ENCODE measurements around the gene CD93.

The CD93 gene, protein sequence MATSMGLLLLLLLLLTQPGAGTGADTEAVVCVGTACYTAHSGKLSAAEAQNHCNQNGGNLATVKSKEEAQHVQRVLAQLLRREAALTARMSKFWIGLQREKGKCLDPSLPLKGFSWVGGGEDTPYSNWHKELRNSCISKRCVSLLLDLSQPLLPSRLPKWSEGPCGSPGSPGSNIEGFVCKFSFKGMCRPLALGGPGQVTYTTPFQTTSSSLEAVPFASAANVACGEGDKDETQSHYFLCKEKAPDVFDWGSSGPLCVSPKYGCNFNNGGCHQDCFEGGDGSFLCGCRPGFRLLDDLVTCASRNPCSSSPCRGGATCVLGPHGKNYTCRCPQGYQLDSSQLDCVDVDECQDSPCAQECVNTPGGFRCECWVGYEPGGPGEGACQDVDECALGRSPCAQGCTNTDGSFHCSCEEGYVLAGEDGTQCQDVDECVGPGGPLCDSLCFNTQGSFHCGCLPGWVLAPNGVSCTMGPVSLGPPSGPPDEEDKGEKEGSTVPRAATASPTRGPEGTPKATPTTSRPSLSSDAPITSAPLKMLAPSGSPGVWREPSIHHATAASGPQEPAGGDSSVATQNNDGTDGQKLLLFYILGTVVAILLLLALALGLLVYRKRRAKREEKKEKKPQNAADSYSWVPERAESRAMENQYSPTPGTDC

DNA sequence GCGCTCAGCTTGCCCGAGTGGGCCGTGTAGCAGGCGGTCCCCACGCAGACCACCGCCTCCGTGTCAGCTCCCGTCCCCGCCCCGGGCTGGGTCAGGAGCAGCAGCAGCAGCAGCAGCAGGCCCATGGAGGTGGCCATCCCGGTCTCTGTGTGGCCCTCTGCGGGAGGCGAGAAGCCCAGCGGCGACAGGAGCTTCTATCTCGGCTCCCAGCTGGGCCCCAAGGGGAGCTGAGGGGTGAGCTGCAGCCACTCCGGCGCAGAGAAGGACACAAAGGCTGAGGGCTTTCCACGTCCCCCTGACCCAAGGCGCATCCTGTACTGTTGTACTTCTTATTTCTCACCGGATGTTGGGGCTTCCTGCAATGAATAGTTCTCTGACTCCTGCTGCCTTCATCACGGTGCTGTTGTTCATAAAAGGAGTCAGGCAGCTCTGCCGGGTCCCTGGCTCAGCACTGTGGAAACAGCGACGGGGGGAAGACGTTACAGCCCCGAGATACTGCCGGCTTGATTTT lies at the start of gene CD93:
TSS of gene CD93 (minus strand) at position 269 of the 511 bp plus-strand sequence. CDS start at position 137, 132 bp downstream.
- no peaks in the 10 kb centered on the region for H3K27me3 ChIP-seq (ENCODE audit: control insufficient read depth, insufficient read depth, low read length)

DNA sequence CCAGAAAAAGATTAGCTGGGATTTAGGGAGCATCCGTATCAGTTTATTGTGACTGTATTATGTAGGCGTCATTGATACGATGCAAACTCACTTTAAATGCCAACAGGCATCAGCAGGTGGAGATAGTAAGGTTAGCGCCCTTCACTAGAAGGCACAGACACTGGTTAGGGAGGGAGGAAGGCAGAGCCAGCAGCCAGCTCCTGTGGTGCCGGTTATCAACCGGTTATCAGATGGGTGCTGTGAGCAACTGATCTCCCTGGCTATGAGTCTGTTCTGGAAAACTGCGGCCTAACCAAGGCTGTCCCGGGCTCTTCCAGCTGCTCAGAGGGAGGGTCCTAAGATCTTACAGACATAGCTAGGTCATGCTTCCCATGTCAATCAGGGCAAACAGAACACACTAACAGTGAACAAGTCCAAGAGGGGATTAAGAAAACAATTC lies 47.5 kb upstream of the CD93 start:
- Histone ChIP-seq H3K4me3 (ENCODE audit: low read depth, low read length) (no peak overlapping the region), H3K27me3 (ENCODE audit: control insufficient read depth, insufficient read depth, low read length) (no peaks in the 10 kb centered on the region), H3K9me3 (ENCODE audit: control insufficient read depth, insufficient read depth, low read length) (no peaks in the 10 kb centered on the region), H3K36me3 (ENCODE audit: control insufficient read depth, insufficient read depth, low read length) (no peaks in the 10 kb centered on the region), H3K4me1 (ENCODE audit: control insufficient read depth, insufficient read depth, low read length) (no peaks in the 10 kb centered on the region), H3K9ac (ENCODE audit: low read depth, low read length) (no peak overlapping the region)

More for the DNA sequence above, at the start of gene CD93:
- no peaks in the 10 kb centered on the region for H3K9me3 ChIP-seq (ENCODE audit: control insufficient read depth, insufficient read depth, low read length)
- H3K4me1 ChIP-seq (ENCODE audit: control insufficient read depth, insufficient read depth, low read length), result peaks cover 4% of the 10 kb centered on the region
- H3K9ac ChIP-seq (ENCODE audit: low read depth, low read length), result no peak within 1 kb of the TSS
- H3K36me3 ChIP-seq (ENCODE audit: control insufficient read depth, insufficient read depth, low read length), result no peaks in the 10 kb centered on the region
- H3K4me3 ChIP-seq (ENCODE audit: low read depth, low read length), result no peak within 1 kb of the TSS

DNA sequence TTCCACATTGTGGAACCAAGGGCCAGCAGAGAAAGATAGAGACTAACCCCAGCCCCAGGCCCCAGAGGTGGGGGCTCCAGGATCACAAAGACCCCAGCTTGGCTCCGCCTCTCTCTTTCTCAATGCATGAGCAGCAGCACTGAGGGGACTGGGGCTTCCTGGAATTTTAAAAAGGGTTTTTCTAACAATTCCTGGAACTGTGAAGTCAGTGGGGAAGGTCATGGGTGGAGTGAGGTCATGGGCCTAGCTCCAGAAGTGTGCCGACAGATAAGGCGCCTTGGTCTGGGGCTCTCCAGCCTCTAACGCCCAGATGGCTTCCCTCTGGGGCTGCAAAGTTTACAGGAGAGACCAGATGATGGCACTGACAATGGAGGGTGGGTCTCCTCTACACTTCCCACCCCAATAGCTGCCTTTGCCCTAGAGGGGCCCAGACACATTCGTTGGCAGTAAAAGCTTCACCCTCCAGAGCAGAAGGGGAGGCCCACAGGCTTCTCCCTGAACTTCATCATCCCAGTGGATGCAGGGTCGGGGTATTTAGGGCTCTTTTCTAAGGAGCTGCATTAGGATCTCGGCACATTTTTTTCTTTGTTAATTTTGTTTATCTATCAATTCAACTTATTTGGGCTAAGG lies 46.9 kb upstream of the CD93 start:
- Histone ChIP-seq H3K4me1 (ENCODE audit: control insufficient read depth, insufficient read depth, low read length) (no peaks in the 10 kb centered on the region), H3K9me3 (ENCODE audit: control insufficient read depth, insufficient read depth, low read length) (no peaks in the 10 kb centered on the region), H3K36me3 (ENCODE audit: control insufficient read depth, insufficient read depth, low read length) (no peaks in the 10 kb centered on the region), H3K4me3 (ENCODE audit: low read depth, low read length) (no peak overlapping the region), H3K27me3 (ENCODE audit: control insufficient read depth, insufficient read depth, low read length) (no peaks in the 10 kb centered on the region), H3K9ac (ENCODE audit: low read depth, low read length) (no peak overlapping the region)

DNA sequence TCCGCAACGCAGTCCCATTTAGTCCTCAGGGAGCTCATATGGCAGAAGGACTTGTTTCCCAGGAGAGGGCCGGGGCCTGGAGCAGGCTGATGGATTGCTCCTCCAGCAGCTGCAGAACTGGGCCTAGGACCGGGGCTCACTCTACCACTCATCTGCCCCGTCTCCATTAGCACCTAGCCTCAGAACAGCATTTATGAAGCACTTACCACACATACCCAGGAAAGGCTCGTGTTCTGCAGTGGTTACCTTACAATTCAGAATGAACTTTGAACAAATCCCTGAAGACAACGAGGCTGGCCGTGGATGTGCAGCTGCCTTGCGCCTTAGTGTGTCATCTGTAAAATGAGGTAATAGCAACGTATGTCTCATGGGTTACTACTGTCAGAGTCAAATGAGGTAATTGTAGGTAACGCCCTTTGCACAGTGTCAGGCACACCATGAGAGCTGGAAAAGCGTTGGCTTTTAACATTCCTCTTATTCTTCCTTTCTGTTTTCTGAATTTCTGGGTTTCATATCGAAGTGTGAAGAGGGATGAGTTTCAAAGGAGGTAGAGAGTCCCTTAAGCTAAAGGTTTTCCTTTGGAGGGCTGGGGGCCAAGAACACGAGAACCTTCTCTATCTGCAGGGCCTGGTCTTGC lies 46.3 kb upstream of the CD93 start:
- Histone ChIP-seq H3K9me3 (ENCODE audit: control insufficient read depth, insufficient read depth, low read length) (no peaks in the 10 kb centered on the region), H3K4me1 (ENCODE audit: control insufficient read depth, insufficient read depth, low read length) (no peaks in the 10 kb centered on the region), H3K4me3 (ENCODE audit: low read depth, low read length) (no peak overlapping the region), H3K36me3 (ENCODE audit: control insufficient read depth, insufficient read depth, low read length) (no peaks in the 10 kb centered on the region), H3K27me3 (ENCODE audit: control insufficient read depth, insufficient read depth, low read length) (no peaks in the 10 kb centered on the region), H3K9ac (ENCODE audit: low read depth, low read length) (no peak overlapping the region)

DNA sequence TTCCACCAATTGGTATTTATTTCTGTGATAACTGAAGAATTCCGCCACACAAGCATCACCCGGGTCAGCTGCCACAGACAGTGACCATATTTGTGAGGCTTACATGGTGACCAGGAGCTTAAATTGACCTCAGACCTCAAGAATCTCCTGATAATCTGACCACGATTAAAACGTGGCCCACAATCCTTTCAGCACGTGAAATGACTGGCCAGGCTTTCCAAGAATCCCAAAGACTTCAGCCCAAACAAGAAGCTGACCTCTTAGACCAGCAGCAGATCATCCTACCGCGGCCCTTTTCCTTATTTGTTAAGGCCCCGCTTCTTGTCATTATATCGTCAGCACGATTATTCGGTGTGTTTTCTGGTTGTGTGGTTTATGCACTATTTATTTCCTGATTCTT lies 45.6 kb upstream of the CD93 start:
- Histone ChIP-seq H3K36me3 (ENCODE audit: control insufficient read depth, insufficient read depth, low read length) (no peaks in the 10 kb centered on the region), H3K4me1 (ENCODE audit: control insufficient read depth, insufficient read depth, low read length) (no peaks in the 10 kb centered on the region), H3K27me3 (ENCODE audit: control insufficient read depth, insufficient read depth, low read length) (no peaks in the 10 kb centered on the region), H3K9me3 (ENCODE audit: control insufficient read depth, insufficient read depth, low read length) (no peaks in the 10 kb centered on the region), H3K9ac (ENCODE audit: low read depth, low read length) (no peak overlapping the region), H3K4me3 (ENCODE audit: low read depth, low read length) (no peak overlapping the region)

DNA sequence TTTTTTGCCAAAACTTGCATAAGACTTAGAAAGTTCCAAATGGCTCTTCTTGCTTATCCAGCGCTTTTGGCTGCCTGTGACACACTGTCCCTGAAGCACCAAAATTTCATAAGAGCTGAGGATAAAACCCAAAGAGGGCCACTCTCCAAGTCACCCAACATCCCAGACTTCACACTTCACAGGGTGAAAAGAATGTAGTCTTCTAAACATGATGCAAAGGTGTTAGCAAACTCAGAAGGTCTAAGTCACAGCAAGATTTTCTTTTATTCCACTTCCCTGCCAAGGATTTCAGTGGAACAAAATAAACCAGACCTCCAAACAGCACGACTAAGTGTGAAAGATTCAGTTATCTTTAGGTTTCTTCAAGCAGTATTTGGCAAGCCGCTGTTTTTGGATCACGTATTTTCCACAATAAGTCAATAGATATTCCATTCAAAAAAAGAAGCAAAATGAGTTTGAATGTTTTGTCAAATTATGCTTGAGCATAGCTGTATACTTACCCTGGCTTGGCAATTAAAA lies 44.6 kb upstream of the CD93 start:
- no peak overlapping the region for H3K9ac ChIP-seq (ENCODE audit: low read depth, low read length)
- no peaks in the 10 kb centered on the region for H3K4me1 ChIP-seq (ENCODE audit: control insufficient read depth, insufficient read depth, low read length)
- H3K27me3 ChIP-seq (ENCODE audit: control insufficient read depth, insufficient read depth, low read length), result no peaks in the 10 kb centered on the region
- no peak overlapping the region for H3K4me3 ChIP-seq (ENCODE audit: low read depth, low read length)
- H3K36me3 ChIP-seq (ENCODE audit: control insufficient read depth, insufficient read depth, low read length), result no peaks in the 10 kb centered on the region
- no peaks in the 10 kb centered on the region for H3K9me3 ChIP-seq (ENCODE audit: control insufficient read depth, insufficient read depth, low read length)

DNA sequence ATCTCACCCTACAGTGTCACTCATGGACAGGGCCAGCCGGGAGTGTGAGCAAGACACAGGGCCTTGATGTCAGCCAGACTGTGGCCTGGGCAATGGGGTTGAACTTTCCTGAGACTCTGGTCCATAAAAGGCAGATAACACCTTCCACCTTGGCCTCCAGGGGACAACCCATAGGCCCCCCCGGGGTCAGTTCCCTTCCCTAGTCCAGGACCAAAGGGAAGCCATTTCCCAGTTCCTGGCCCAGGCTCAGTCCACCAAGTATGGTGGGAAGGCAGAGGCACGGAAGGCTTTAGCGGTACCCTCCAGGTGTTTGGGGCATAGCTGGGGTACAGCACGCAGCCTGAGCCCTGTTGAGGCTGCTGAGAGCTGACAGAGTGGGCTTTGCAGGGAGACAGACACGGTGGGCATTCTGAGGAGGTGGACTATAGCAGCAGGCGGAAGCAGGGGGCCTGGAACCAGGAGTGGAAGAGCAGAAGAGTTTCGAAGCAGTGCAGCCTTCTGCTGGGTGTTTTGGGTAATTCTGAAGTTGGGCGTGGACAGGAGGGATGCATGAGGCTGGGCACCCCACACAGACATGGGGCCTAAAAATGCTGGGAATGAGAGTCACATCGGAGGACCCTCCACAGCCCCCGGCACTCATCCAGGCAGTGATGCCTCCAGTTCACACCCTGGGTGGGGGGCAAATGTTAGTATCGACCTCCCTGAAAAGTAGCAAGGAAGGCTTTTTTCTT lies 43.9 kb upstream of the CD93 start:
- Histone ChIP-seq H3K9me3 (ENCODE audit: control insufficient read depth, insufficient read depth, low read length) (no peaks in the 10 kb centered on the region), H3K36me3 (ENCODE audit: control insufficient read depth, insufficient read depth, low read length) (no peaks in the 10 kb centered on the region), H3K4me1 (ENCODE audit: control insufficient read depth, insufficient read depth, low read length) (no peaks in the 10 kb centered on the region), H3K9ac (ENCODE audit: low read depth, low read length) (no peak overlapping the region), H3K27me3 (ENCODE audit: control insufficient read depth, insufficient read depth, low read length) (no peaks in the 10 kb centered on the region), H3K4me3 (ENCODE audit: low read depth, low read length) (no peak overlapping the region)

DNA sequence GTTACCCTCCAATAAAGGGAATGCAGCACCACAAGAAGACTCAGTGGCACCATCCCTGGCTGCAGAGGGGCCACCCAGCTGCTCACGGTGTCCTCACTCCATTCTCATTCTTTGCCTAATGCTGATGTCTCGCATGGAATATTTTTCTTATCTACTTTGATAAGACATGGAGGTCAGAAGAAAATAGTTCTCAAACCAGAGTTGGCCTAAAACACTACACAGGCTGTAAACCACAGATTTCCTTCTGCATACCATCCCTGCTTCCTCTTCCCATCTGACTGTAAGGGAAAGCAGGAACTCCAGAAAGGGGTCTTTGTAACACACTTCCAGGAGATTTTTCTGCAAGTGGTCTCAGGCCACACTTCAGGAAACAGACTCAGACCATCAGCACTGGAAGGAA lies 43.1 kb upstream of the CD93 start:
- H3K27me3 ChIP-seq (ENCODE audit: control insufficient read depth, insufficient read depth, low read length), result no peaks in the 10 kb centered on the region
- H3K4me3 ChIP-seq (ENCODE audit: low read depth, low read length), result no peak overlapping the region
- H3K36me3 ChIP-seq (ENCODE audit: control insufficient read depth, insufficient read depth, low read length), result no peaks in the 10 kb centered on the region
- no peaks in the 10 kb centered on the region for H3K9me3 ChIP-seq (ENCODE audit: control insufficient read depth, insufficient read depth, low read length)
- H3K9ac ChIP-seq (ENCODE audit: low read depth, low read length), result no peak overlapping the region
- H3K4me1 ChIP-seq (ENCODE audit: control insufficient read depth, insufficient read depth, low read length), result no peaks in the 10 kb centered on the region

DNA sequence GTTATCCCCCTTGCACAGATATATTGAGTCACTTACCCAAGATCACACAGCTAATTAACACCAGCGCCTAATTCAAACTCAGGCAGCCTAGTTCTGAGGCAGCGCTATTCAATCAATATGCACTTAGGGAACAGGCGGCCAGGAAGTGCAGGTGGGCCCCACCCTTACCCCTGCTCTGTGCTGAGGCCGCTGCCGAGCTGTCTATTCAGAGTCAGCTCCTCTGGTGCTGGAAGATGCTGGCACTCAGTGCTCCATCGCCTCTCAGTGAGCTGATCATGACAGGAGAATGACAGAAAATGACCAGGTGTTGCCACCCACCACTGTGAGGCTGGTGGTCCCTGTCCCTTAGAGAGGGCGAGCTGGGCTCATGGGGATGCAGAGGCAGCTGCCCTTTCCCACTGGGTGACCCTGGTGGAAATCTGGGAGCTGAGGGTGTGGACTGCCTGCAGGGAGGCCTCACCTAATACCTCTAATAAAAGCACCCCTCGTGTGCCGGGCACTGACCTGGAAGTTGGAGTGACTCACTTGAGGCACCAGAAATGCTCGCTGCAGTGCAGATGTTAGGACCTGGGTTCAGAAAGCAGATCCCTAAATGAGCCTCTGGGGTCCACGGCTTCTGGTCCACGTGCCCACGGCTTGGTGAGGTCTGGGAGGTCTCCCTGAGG lies 42.5 kb upstream of the CD93 start:
- no peaks in the 10 kb centered on the region for H3K27me3 ChIP-seq (ENCODE audit: control insufficient read depth, insufficient read depth, low read length)
- no peaks in the 10 kb centered on the region for H3K4me1 ChIP-seq (ENCODE audit: control insufficient read depth, insufficient read depth, low read length)
- H3K9ac ChIP-seq (ENCODE audit: low read depth, low read length), result no peak overlapping the region
- H3K9me3 ChIP-seq (ENCODE audit: control insufficient read depth, insufficient read depth, low read length), result no peaks in the 10 kb centered on the region
- no peak overlapping the region for H3K4me3 ChIP-seq (ENCODE audit: low read depth, low read length)
- H3K36me3 ChIP-seq (ENCODE audit: control insufficient read depth, insufficient read depth, low read length), result no peaks in the 10 kb centered on the region

DNA sequence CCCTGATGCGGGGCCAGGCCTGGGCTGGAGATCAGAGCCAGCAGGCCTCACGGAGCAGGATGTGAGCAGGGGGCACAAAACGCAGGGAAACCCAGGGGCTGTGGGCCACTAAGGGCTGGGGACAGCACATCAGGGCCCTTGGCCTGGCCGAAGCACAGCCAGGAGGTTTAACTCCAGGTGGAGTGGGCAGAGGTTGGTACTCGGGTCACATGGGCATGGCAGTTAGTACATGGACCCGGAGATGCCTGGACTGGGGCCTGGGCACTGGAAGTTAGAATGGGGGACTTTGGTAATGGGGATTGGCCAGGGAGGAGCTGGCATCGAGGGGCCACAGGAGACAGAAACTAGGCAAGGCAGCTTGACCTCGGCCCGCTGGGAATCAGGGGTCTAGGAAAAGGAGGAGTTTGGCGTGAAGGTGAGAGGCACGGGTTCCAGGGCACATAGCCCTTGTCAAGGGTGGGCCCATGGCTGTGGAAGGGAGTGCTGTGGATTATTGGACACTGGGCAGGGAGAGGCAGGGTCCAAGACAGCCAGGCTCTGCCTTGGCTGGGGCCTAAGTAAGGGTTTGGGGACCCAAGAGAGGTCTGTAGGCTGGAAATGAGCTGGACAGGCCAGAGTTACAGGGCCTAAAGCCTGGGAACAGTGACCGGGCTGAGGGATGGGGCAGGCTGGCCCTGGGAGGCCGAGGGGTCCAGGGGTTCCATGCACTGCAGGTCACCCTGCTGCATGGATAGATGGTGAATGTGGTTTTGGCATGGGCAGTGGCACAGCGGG lies 41.6 kb upstream of the CD93 start:
- Histone ChIP-seq H3K27me3 (ENCODE audit: control insufficient read depth, insufficient read depth, low read length) (no peaks in the 10 kb centered on the region), H3K9ac (ENCODE audit: low read depth, low read length) (no peak overlapping the region), H3K36me3 (ENCODE audit: control insufficient read depth, insufficient read depth, low read length) (no peaks in the 10 kb centered on the region), H3K4me1 (ENCODE audit: control insufficient read depth, insufficient read depth, low read length) (no peaks in the 10 kb centered on the region), H3K9me3 (ENCODE audit: control insufficient read depth, insufficient read depth, low read length) (no peaks in the 10 kb centered on the region), H3K4me3 (ENCODE audit: low read depth, low read length) (no peak overlapping the region)
